ENCODE data around the gene UNC79.

The UNC79 gene

DNA sequence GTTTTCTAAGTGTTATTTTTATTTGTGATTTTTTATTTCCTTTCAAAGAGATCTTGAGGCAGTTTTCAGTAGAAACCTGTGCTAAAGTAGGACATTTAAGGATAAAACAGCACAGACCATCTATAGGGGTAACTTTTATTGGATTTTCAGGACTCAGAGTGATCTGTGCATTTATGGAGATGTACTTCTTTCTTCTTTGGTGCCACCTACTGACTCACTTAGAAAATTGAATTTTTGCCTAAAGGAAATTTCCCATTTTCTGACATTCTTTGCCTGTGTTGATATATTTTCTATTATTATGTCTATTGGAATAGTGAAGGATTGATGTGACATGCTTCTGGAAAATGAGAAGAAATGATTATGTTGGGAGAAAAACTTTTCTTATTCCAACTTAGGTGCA, 113.0 kb downstream of the UNC79 start:
- H3K27me3 ChIP-seq (ENCODE audit: control insufficient read depth in 1 of 2, insufficient read depth in 2 of 2, low read length in 2 of 2): peaks cover 0 to 3% of the 10 kb centered on the region in 2 donors
- no peaks in the 10 kb centered on the region for H3K9me3 ChIP-seq (ENCODE audit: control insufficient read depth in 2 of 2, low read length in 2 of 2)
- no peak overlapping the region for H3K4me3 ChIP-seq (ENCODE audit: low read length in 2 of 2)
- no peaks in the 10 kb centered on the region for H3K4me1 ChIP-seq (ENCODE audit: control insufficient read depth, insufficient read depth, low read length)
- no peak overlapping the region for H3K27ac ChIP-seq (ENCODE audit: low read length)
- H3K36me3 ChIP-seq (ENCODE audit: control insufficient read depth in 2 of 2, insufficient read depth in 2 of 2, low read length in 2 of 2): no peaks in the 10 kb centered on the region
- no peak overlapping the region for H3K9ac ChIP-seq (ENCODE audit: low read length in 2 of 2)

DNA sequence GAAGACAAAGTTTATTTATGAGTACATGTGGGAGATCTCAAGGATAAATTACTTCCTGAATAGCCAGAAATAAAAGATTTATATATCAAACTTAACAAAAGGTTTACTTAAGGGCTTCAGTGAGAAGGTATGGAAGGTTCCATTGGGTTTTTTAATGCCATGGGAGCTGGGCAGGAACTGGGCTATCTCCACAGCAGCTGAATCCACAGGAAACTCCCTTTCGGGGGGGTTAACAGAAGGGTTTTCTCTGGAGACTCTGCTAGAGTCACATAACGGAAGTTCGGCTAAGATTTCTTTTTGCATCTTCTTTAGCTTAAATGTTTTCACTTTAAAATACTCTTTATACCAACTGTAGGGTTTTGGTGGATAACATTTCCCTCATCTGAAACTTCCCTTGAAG, 113.5 kb downstream of the UNC79 start:
- no peak overlapping the region for H3K9ac ChIP-seq (ENCODE audit: low read length in 2 of 2)
- no peak overlapping the region for H3K27ac ChIP-seq (ENCODE audit: low read length)
- H3K4me3 ChIP-seq (ENCODE audit: low read length in 2 of 2): no peak overlapping the region
- H3K4me1 ChIP-seq (ENCODE audit: control insufficient read depth, insufficient read depth, low read length): no peaks in the 10 kb centered on the region
- H3K36me3 ChIP-seq (ENCODE audit: control insufficient read depth in 2 of 2, insufficient read depth in 2 of 2, low read length in 2 of 2): no peaks in the 10 kb centered on the region
- H3K27me3 ChIP-seq (ENCODE audit: control insufficient read depth in 1 of 2, insufficient read depth in 2 of 2, low read length in 2 of 2): peaks cover 0 to 3% of the 10 kb centered on the region in 2 donors
- no peaks in the 10 kb centered on the region for H3K9me3 ChIP-seq (ENCODE audit: control insufficient read depth in 2 of 2, low read length in 2 of 2)

DNA sequence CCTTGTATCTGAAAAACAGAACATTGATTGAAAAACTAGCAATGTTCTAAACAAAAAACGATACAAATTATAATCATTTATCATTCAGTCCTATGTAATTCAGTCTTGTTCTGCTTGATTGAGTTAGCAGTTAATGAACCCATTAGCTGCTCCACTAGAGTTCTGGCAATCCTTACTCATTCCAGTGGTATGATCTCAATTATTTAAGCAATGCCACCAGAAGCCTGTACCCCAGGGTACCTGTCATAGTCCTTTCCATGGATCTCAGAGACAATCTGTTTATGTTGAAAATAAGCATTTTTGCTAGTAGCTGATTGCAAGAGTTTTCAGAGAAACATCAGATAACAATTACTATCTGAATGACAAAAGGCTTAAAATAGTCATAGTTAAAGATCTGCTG, 115.9 kb downstream of the UNC79 start:
- no peak overlapping the region for H3K27ac ChIP-seq (ENCODE audit: low read length)
- H3K4me3 ChIP-seq (ENCODE audit: low read length in 2 of 2): no peak overlapping the region
- H3K4me1 ChIP-seq (ENCODE audit: control insufficient read depth, insufficient read depth, low read length): no peaks in the 10 kb centered on the region

DNA sequence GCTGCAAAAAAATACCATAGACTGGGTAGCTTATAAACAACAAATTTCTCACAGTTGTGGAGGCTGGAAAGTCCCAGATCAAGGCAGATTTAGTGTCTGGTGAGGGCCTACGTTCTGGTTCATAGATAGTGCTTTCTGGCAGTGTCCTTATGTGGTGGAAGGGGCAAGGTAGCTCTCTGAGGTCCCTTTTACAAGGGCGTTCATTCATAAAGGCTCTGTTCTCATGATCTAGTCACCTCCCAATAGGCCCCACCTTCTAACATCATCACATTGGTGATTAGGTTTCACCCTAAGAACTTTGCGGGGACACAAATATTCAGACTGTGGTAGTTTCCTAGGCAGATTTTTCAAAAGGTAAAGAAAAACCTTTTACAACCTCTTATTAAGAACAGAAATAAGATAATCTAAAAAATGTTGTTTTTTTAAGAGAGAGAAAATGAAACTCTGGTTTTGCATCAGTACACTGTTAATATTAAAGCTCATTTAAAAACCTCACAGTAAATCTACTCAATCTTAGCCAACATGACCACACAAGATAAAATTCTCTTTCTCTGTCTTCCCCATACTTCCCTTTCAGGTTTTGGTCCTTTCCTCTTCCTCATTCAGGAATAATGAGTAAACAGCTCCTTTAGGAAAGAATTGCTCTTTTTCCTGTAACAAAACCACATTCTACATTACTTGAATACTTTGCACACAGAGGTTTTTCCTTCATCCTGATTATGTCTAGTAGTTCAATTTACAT, 117.5 kb downstream of the UNC79 start:
- H3K36me3 ChIP-seq (ENCODE audit: control insufficient read depth in 2 of 2, insufficient read depth in 2 of 2, low read length in 2 of 2): no peaks in the 10 kb centered on the region
- H3K4me3 ChIP-seq (ENCODE audit: low read length in 2 of 2): no peak overlapping the region
- H3K9me3 ChIP-seq (ENCODE audit: control insufficient read depth in 2 of 2, low read length in 2 of 2): no peaks in the 10 kb centered on the region
- no peaks in the 10 kb centered on the region for H3K4me1 ChIP-seq (ENCODE audit: control insufficient read depth, insufficient read depth, low read length)
- no peak overlapping the region for H3K27ac ChIP-seq (ENCODE audit: low read length)
- H3K9ac ChIP-seq (ENCODE audit: low read length in 2 of 2): no peak overlapping the region
- no peaks in the 10 kb centered on the region for H3K27me3 ChIP-seq (ENCODE audit: control insufficient read depth in 1 of 2, insufficient read depth in 2 of 2, low read length in 2 of 2)

More for the DNA sequence above, 115.9 kb downstream of the UNC79 start:
- H3K9ac ChIP-seq (ENCODE audit: low read length in 2 of 2): no peak overlapping the region
- no peaks in the 10 kb centered on the region for H3K9me3 ChIP-seq (ENCODE audit: control insufficient read depth in 2 of 2, low read length in 2 of 2)
- peaks cover 0 to 3% of the 10 kb centered on the region in 2 donors for H3K27me3 ChIP-seq (ENCODE audit: control insufficient read depth in 1 of 2, insufficient read depth in 2 of 2, low read length in 2 of 2)
- H3K36me3 ChIP-seq (ENCODE audit: control insufficient read depth in 2 of 2, insufficient read depth in 2 of 2, low read length in 2 of 2): no peaks in the 10 kb centered on the region

DNA sequence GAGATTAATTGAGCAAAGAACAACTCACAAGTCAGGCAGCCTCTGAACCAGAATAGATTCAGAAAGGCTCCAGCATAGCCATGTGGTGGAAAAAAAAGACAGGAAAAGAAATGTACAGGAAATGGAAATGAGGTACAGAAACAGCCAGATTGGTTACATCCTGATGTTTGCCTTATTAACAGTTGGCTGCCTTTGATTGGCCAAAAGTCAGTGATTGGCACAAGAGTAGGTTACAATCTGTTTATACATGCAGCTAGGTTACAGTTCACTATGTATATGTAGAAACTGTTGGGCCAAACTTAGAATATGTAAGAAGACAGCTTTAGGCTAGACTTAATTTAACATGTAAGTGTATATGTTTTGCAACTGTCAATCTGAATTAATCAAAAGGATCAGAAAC, 118.9 kb downstream of the UNC79 start:
- no peaks in the 10 kb centered on the region for H3K27me3 ChIP-seq (ENCODE audit: control insufficient read depth in 1 of 2, insufficient read depth in 2 of 2, low read length in 2 of 2)
- H3K9ac ChIP-seq (ENCODE audit: low read length in 2 of 2): no peak overlapping the region
- no peak overlapping the region for H3K4me3 ChIP-seq (ENCODE audit: low read length in 2 of 2)
- no peak overlapping the region for H3K27ac ChIP-seq (ENCODE audit: low read length)
- no peaks in the 10 kb centered on the region for H3K9me3 ChIP-seq (ENCODE audit: control insufficient read depth in 2 of 2, low read length in 2 of 2)
- no peaks in the 10 kb centered on the region for H3K4me1 ChIP-seq (ENCODE audit: control insufficient read depth, insufficient read depth, low read length)
- H3K36me3 ChIP-seq (ENCODE audit: control insufficient read depth in 2 of 2, insufficient read depth in 2 of 2, low read length in 2 of 2): no peaks in the 10 kb centered on the region

DNA sequence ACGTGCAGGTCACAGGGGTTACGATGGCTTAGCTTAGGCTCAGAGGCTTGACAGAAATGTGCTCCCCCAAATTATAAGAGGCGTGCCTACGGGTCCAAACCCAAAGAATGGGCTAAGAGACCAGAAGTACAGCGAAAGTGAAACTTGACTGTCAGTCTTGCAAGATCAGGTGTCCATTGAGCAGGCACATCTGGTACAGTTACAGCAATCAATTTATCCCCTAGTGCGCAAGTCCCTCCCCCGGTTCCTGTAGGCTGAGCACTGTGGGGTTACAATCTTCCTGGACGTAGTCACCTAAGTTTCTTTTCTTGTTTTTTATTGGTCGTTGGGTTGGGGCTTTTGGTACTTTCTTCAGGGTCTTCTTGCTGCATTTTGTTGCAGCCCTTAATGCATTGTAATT, 134.2 kb downstream of the UNC79 start:
- Histone ChIP-seq H3K36me3 (ENCODE audit: control insufficient read depth in 2 of 2, insufficient read depth in 2 of 2, low read length in 2 of 2) (no peaks in the 10 kb centered on the region), H3K27ac (ENCODE audit: low read length) (no peak overlapping the region), H3K27me3 (ENCODE audit: control insufficient read depth in 1 of 2, insufficient read depth in 2 of 2, low read length in 2 of 2) (no peaks in the 10 kb centered on the region), H3K9ac (ENCODE audit: low read length in 2 of 2) (no peak overlapping the region), H3K4me3 (ENCODE audit: low read length in 2 of 2) (no peak overlapping the region), H3K4me1 (ENCODE audit: control insufficient read depth, insufficient read depth, low read length) (no peaks in the 10 kb centered on the region), H3K9me3 (ENCODE audit: control insufficient read depth in 2 of 2, low read length in 2 of 2) (no peaks in the 10 kb centered on the region)

DNA sequence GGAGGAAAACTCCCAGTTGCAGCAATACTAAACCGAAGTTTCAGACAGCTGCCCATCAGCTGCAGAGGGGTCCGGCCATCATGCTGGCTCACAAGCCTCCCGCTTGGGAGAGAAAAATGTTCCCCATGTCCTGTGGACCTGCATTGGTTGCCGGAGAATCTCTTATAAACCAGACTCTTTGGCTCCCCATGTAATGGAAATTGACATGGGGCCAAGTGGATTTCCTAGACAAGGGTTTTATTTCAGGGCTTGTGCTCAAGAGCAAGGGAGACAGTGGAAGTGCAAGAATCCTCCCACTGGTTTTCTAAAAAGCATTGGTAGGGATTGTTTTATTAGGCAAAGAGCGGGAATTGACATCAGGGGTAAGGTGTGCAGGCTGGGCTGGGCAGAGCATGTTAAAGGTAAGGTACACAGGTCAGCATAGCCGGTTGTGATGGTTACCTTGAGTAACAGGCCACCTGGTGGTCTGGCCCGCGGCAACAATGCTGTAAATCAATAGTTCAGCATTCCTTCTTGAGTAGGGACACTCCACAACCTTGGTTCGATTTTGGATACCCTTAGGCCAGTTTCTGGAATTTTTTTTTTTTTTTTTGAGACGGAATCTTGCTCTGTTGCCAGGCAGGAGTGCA, 135.4 kb downstream of the UNC79 start:
- H3K27ac ChIP-seq (ENCODE audit: low read length): no peak overlapping the region
- no peaks in the 10 kb centered on the region for H3K36me3 ChIP-seq (ENCODE audit: control insufficient read depth in 2 of 2, insufficient read depth in 2 of 2, low read length in 2 of 2)
- no peaks in the 10 kb centered on the region for H3K9me3 ChIP-seq (ENCODE audit: control insufficient read depth in 2 of 2, low read length in 2 of 2)
- H3K4me3 ChIP-seq (ENCODE audit: low read length in 2 of 2): no peak overlapping the region
- no peak overlapping the region for H3K9ac ChIP-seq (ENCODE audit: low read length in 2 of 2)
- H3K4me1 ChIP-seq (ENCODE audit: control insufficient read depth, insufficient read depth, low read length): no peaks in the 10 kb centered on the region
- H3K27me3 ChIP-seq (ENCODE audit: control insufficient read depth in 1 of 2, insufficient read depth in 2 of 2, low read length in 2 of 2): no peaks in the 10 kb centered on the region

DNA sequence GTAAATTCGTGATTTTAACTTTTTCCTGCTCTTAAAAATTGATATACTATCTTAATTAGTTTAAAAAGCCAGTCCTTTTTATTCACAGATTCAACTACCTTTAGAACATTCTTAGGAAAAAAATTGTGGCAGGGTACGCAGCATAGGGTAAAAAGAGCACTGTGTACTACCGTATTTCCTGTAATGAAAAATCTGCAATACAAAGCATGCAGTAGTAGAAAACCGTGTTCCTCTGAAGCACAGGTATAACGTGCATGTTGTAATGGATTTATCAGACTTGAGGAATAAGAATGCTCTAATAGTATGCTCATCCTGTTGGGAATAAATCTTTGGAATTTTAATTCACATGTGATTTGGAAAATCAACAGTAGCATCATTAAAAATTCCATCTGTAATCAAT, 140.5 kb downstream of the UNC79 start:
- H3K27me3 ChIP-seq (ENCODE audit: control insufficient read depth in 1 of 2, insufficient read depth in 2 of 2, low read length in 2 of 2): no peaks in the 10 kb centered on the region
- H3K9ac ChIP-seq (ENCODE audit: low read length in 2 of 2): no peak overlapping the region
- no peaks in the 10 kb centered on the region for H3K4me1 ChIP-seq (ENCODE audit: control insufficient read depth, insufficient read depth, low read length)
- H3K4me3 ChIP-seq (ENCODE audit: low read length in 2 of 2): no peak overlapping the region
- no peaks in the 10 kb centered on the region for H3K9me3 ChIP-seq (ENCODE audit: control insufficient read depth in 2 of 2, low read length in 2 of 2)
- no peaks in the 10 kb centered on the region for H3K36me3 ChIP-seq (ENCODE audit: control insufficient read depth in 2 of 2, insufficient read depth in 2 of 2, low read length in 2 of 2)
- no peak overlapping the region for H3K27ac ChIP-seq (ENCODE audit: low read length)

DNA sequence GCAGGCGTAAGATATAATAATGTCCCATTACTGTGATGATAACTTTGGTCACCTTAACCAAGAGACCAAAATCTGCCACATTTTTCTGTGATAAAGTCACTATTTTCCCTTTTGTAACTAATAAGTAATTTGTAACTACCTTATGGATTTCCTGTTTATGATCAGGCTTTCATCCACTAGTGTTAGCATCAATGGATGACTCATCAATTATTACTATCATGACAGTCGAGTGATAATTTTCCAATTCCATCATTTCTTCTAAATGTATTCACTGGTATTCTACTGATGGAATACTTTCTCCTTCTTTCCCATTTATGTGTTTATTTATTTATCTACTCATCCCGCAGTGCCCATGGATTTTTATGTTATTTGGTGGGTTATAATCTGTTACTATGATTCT, 148.4 kb downstream of the UNC79 start:
- no peak overlapping the region for H3K27ac ChIP-seq (ENCODE audit: low read length)
- no peaks in the 10 kb centered on the region for H3K27me3 ChIP-seq (ENCODE audit: control insufficient read depth in 1 of 2, insufficient read depth in 2 of 2, low read length in 2 of 2)

DNA sequence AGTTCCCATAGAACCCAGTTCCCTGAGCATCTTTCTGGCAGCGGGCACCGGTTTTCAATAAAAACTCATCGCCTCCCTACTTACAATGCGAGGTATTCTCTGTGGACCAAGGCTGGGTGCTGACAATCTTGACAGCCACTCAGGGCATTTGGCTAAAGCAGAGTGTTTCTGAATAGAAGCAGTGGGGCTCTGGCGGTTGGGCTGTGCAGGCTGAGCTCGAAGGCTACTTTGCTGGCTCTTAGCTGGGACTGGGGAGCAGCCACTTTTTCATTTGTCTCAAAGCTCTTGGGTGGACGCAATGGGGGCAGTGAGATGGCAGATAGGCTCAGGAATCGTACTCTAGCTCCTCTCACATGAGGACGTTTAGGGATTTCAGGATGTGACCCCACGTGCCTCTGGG, 151.8 kb downstream of the UNC79 start:
- Histone ChIP-seq H3K36me3 (ENCODE audit: control insufficient read depth in 2 of 2, insufficient read depth in 2 of 2, low read length in 2 of 2) (no peaks in the 10 kb centered on the region), H3K9ac (ENCODE audit: low read length in 2 of 2) (no peak overlapping the region), H3K9me3 (ENCODE audit: control insufficient read depth in 2 of 2, low read length in 2 of 2) (no peaks in the 10 kb centered on the region), H3K4me1 (ENCODE audit: control insufficient read depth, insufficient read depth, low read length) (no peaks in the 10 kb centered on the region), H3K27me3 (ENCODE audit: control insufficient read depth in 1 of 2, insufficient read depth in 2 of 2, low read length in 2 of 2) (no peaks in the 10 kb centered on the region), H3K27ac (ENCODE audit: low read length) (no peak overlapping the region), H3K4me3 (ENCODE audit: low read length in 2 of 2) (no peak overlapping the region)

More for the DNA sequence above, 148.4 kb downstream of the UNC79 start:
- no peaks in the 10 kb centered on the region for H3K36me3 ChIP-seq (ENCODE audit: control insufficient read depth in 2 of 2, insufficient read depth in 2 of 2, low read length in 2 of 2)
- H3K4me1 ChIP-seq (ENCODE audit: control insufficient read depth, insufficient read depth, low read length): no peaks in the 10 kb centered on the region
- H3K9ac ChIP-seq (ENCODE audit: low read length in 2 of 2): no peak overlapping the region
- H3K9me3 ChIP-seq (ENCODE audit: control insufficient read depth in 2 of 2, low read length in 2 of 2): no peaks in the 10 kb centered on the region
- H3K4me3 ChIP-seq (ENCODE audit: low read length in 2 of 2): no peak overlapping the region

DNA sequence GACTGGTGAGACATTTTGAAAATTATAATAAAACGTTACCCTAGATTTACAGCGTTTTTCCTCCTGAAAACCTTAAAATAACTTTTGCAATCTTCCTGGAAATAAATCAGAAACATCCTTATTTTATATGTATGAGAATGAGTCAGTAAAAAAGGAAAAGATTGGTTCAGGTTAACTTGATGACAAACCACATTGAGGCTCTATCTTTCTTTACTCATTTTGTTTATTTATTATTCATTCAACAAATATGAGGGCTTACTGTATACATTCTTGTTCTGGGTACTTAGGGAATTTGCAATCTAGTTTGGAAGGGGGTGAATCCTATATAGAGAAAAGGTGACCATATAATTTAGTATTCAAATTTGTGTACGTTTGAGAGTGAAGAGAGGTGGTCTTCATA, 156.6 kb downstream of the UNC79 start:
- Histone ChIP-seq H3K27ac (ENCODE audit: low read length) (no peak overlapping the region), H3K9me3 (ENCODE audit: control insufficient read depth in 2 of 2, low read length in 2 of 2) (no peaks in the 10 kb centered on the region), H3K4me3 (ENCODE audit: low read length in 2 of 2) (no peak overlapping the region), H3K36me3 (ENCODE audit: control insufficient read depth in 2 of 2, insufficient read depth in 2 of 2, low read length in 2 of 2) (no peaks in the 10 kb centered on the region), H3K9ac (ENCODE audit: low read length in 2 of 2) (no peak overlapping the region), H3K27me3 (ENCODE audit: control insufficient read depth in 1 of 2, insufficient read depth in 2 of 2, low read length in 2 of 2) (no peaks in the 10 kb centered on the region), H3K4me1 (ENCODE audit: control insufficient read depth, insufficient read depth, low read length) (no peaks in the 10 kb centered on the region)

All from stomach smooth muscle (tissue), 2 donors.